Activated naive CD8-positive, alpha-beta T cell treated with anti-CD3 and anti-CD28 coated beads for 36 hours (primary cell): ENCODE data around the gene USP17L10. TPM values are rescaled to one million over a fixed set of nuclear protein-coding genes. Genes with fewer than 3 reads are reported as not detected.

ENCODE experiments used
- total RNA-seq, 2 experiments: library from RNA; stranded (reverse); gene quantifications; one replicate each; pipeline ENCODE4 v1.2.3, GENCODE V29; 2021

The USP17L10 gene
- total RNA-seq, 2 experiments from 2014 or later, result not detected

Other genes with a start within 250 kb of the USP17L10 start
- not detected for gene FAM90A26, start 40.2 kb upstream of the USP17L10 start, total RNA-seq
- gene USP17L11, start 4.7 kb downstream of the USP17L10 start, total RNA-seq, result not detected
- not detected for gene USP17L12, start 9.5 kb downstream of the USP17L10 start, total RNA-seq
- gene USP17L13, start 14.2 kb downstream of the USP17L10 start, total RNA-seq, result not detected
- gene USP17L15, start 23.7 kb downstream of the USP17L10 start, total RNA-seq, result not detected
- gene USP17L17, start 33.2 kb downstream of the USP17L10 start, total RNA-seq, result not detected
- gene USP17L18, start 38.0 kb downstream of the USP17L10 start, total RNA-seq, result not detected
- gene USP17L19, start 42.7 kb downstream of the USP17L10 start, total RNA-seq, result not detected
- not detected for gene USP17L20, start 47.5 kb downstream of the USP17L10 start, total RNA-seq
- gene USP17L21, start 52.2 kb downstream of the USP17L10 start, total RNA-seq, result not detected
- not detected for gene USP17L22, start 57.0 kb downstream of the USP17L10 start, total RNA-seq
- gene USP17L24, start 114.5 kb downstream of the USP17L10 start, total RNA-seq, result not detected
- gene USP17L25, start 119.3 kb downstream of the USP17L10 start, total RNA-seq, result not detected
- gene USP17L26, start 124.0 kb downstream of the USP17L10 start, total RNA-seq, result not detected
- not detected for gene USP17L5, start 128.7 kb downstream of the USP17L10 start, total RNA-seq
- gene USP17L27, start 133.5 kb downstream of the USP17L10 start, total RNA-seq, result not detected
- gene USP17L28, start 138.2 kb downstream of the USP17L10 start, total RNA-seq, result not detected
- not detected for gene USP17L29, start 143.0 kb downstream of the USP17L10 start, total RNA-seq
- not detected for gene USP17L30, start 152.5 kb downstream of the USP17L10 start, total RNA-seq
- gene DEFB131A, start 233.8 kb downstream of the USP17L10 start, total RNA-seq, result not detected